K562 (cell line): ENCODE results near the gene GPR3. TPM values are rescaled to one million over a fixed set of nuclear protein-coding genes. Genes with fewer than 3 reads are reported as not detected.

ENCODE experiments used
- ATAC-seq: fragments of 200-7000 bp; cut with Tn5 transposase; 3 replicates; pipeline ENCODE4 v1.9.1; 2020; ENCODE audit warnings: moderate library complexity
- BruUV-seq: library from RNA; stranded (reverse); fragments of 400-500 nt; replicated peaks from 2 replicates; lab custom pipeline; 2021; lab: Mats Ljungman, UMichigan
- CTCF ChIA-PET: fragments of 300-600 bp; formaldehyde crosslinking; extraction: SDS; loops from one replicate; lab custom pipeline; 2021; ENCODE audit warnings: low intra/inter-chr PET ratio; lab: Yijun Ruan, JAX
- POLR2A ChIA-PET: fragments of 300-600, 350-650 bp; sonication (Branson Sonifier 250); formaldehyde crosslinking; extraction: SDS; loops from one replicate; lab custom pipeline; 2021; ENCODE audit warnings: antibody characterized with exemption, inconsistent platforms; lab: Yijun Ruan, JAX
- DNase-seq, 4 experiments: peaks; one replicate each; pipeline versions ENCODE4 v3.0.0 to v3.0.0-alpha.2; 2011 to 2018; ENCODE audit warnings: low spot score in 3 of 4, mixed read lengths in 3 of 4; ENCODE audit errors: extremely low read depth in 1 of 4
- FAIRE-seq: peaks from 2 replicates; lab custom pipeline; 2011; peaks lifted over from hg19 to GRCh38; lab: Jason Lieb, UNC
- H2AFZ ChIP-seq: 2 replicates; pipeline ENCODE4 v1.6.0; 2011; ENCODE audit warnings: low read depth, low read length, control low read depth, inconsistent platforms
- H3K27ac ChIP-seq: fragments of 200-600 bp; 3 replicates; pipeline ENCODE4 v1.8.0; 2011; ENCODE audit warnings: low read depth, mild to moderate bottlenecking, control low read depth, inconsistent platforms, low read length, moderate library complexity, mixed read lengths; ENCODE audit errors: extremely low read depth
- H3K27me3 ChIP-seq, 2 experiments: fragments of 300-600 bp in 1 of 2; 2 replicates in 1 of 2; 3 replicates in 1 of 2; pipeline versions ENCODE4 v1.6.0 to v1.8.0; 2011; ENCODE audit warnings: inconsistent platforms in 2 of 2, low read length in 2 of 2, mild to moderate bottlenecking in 1 of 2, mixed read lengths in 1 of 2, moderate library complexity in 1 of 2; ENCODE audit not compliant: control insufficient read depth in 2 of 2, insufficient read depth in 2 of 2
- H3K36me3 ChIP-seq: fragments of 300-600 bp; 3 replicates; pipeline ENCODE4 v1.8.0; 2011; ENCODE audit warnings: mild to moderate bottlenecking, low read length, inconsistent platforms; ENCODE audit not compliant: control insufficient read depth, insufficient read depth
- H3K4me1 ChIP-seq, 2 experiments: fragments of 200-600 bp in 1 of 2; replicated peaks in 1 of 2; 2 replicates in 1 of 2; 3 replicates in 1 of 2; pipeline versions ENCODE4 v1.5.1 to v1.8.0; 2011; ENCODE audit warnings: inconsistent platforms in 2 of 2, low read length in 2 of 2, mild to moderate bottlenecking in 1 of 2, mixed read lengths in 1 of 2, moderate library complexity in 1 of 2; ENCODE audit not compliant: control insufficient read depth in 2 of 2, insufficient read depth in 2 of 2
- H3K4me2 ChIP-seq: 2 replicates; pipeline ENCODE4 v1.6.1; 2011; ENCODE audit warnings: low read length, control low read depth, inconsistent platforms, mixed read lengths; ENCODE audit not compliant: insufficient read depth
- H3K4me3 ChIP-seq: fragments of 200-600 bp; sonication (generic), shearing (Covaris generic); 2 replicates; pipeline ENCODE4 v1.5.1; 2016; ENCODE audit warnings: control low read depth, inconsistent platforms
- H3K79me2 ChIP-seq: fragments of 200-600 bp; 3 replicates; pipeline ENCODE4 v1.8.0; 2011; ENCODE audit warnings: low read length, inconsistent platforms; ENCODE audit not compliant: control insufficient read depth, insufficient read depth
- H3K9ac ChIP-seq, 2 experiments: 2 replicates each; pipeline versions ENCODE4 v1.6.0 to v1.6.1; 2011; ENCODE audit warnings: low read depth in 2 of 2, low read length in 2 of 2, control low read depth in 1 of 2, inconsistent platforms in 1 of 2, mild to moderate bottlenecking in 1 of 2, mixed read lengths in 1 of 2; ENCODE audit not compliant: insufficient read depth in 1 of 2
- H3K9me1 ChIP-seq: one replicate; pipeline ENCODE4 v1.6.0; 2011; ENCODE audit warnings: inconsistent platforms, mild to moderate bottlenecking, low read length, moderate library complexity; ENCODE audit not compliant: control insufficient read depth, insufficient read depth
- H3K9me3 ChIP-seq: replicated peaks from 2 replicates; pipeline ENCODE4 v1.5.1; 2011; ENCODE audit warnings: low read depth, low read length, inconsistent platforms; ENCODE audit not compliant: control insufficient read depth, insufficient read depth
- H4K20me1 ChIP-seq: replicated peaks from 2 replicates; pipeline ENCODE4 v1.6.1; 2011; ENCODE audit warnings: low read length, inconsistent platforms, mixed read lengths; ENCODE audit not compliant: control insufficient read depth, insufficient read depth
- POLR2G ChIP-seq: fragments of 200-400 bp; formaldehyde crosslinking; IDR thresholded peaks from 2 replicates; pipeline ENCODE4 v1.6.1; 2017; ENCODE audit warnings: low read depth, mild to moderate bottlenecking, antibody characterized with exemption, low read length, moderate library complexity
- POLR2H ChIP-seq: IDR thresholded peaks from 2 replicates; pipeline ENCODE4 v1.6.1; 2016; ENCODE audit warnings: missing genetic modification characterization, low read depth, mild to moderate bottlenecking, control low read depth, missing compliant biosample characterization, moderate library complexity
- ZC3H4 ChIP-seq: sonication (generic); formaldehyde crosslinking; IDR thresholded peaks from 2 replicates; pipeline ENCODE4 v1.9.0; 2021; ENCODE audit warnings: missing genetic modification reagents, borderline replicate concordance
- ZNF184 ChIP-seq: sonication (generic); formaldehyde crosslinking; IDR thresholded peaks from 2 replicates; pipeline ENCODE4 v1.5.0; 2020; ENCODE audit warnings: missing genetic modification reagents
- WGBS: fragments of 100-300 bp; shearing (Covaris generic); methylation state at CpG from one replicate; pipeline ENCODE4 v1.1.6; 2016; ENCODE audit warnings: low coverage, mixed read lengths; ENCODE audit not compliant: insufficient coverage; ENCODE audit errors: missing lambda C conversion rate; 5-methylcytosine and 5-hydroxymethylcytosine counted together
- in situ Hi-C: fragments of 300-500 bp; cut with MboI; formaldehyde crosslinking; loops from 4 replicates; pipeline ENCODE4 v1.15.0; 2018; ENCODE audit warnings: inconsistent platforms, mixed read lengths
- intact Hi-C: fragments of 100-400 bp; cut with micrococcal nuclease; formaldehyde crosslinking; loops from 2 replicates; pipeline ENCODE4 v1.14.2; 2022
- polyA plus RNA-seq, 8 experiments: library from polyadenylated mRNA; depleted of rRNA in 4 of 8; stranded (reverse) in 5 of 8; unstranded in 3 of 8; fragments of >200 nt; fragmentation: Nextera tagmentation in 2 of 8; fragmentation: Illumina TruSeq in 1 of 8; extraction: Ambion mirVana in 2 of 8; extraction: Trizol in 1 of 8; gene quantifications; 2 replicates each; pipeline versions ENCODE4 v1.2.1 to v1.2.3, GENCODE V29; 2011 to 2014; ENCODE audit warnings: inconsistent platforms in 1 of 8, missing spikeins in 1 of 8
- total RNA-seq, 7 experiments: library from RNA; depleted of rRNA in 6 of 7; stranded (reverse); fragments of >200 nt in 6 of 7; fragmentation: Illumina TruSeq in 2 of 7; extraction: Trizol in 2 of 7; gene quantifications; 2 replicates each; pipeline versions ENCODE4 v1.2.1 to v1.2.3, GENCODE V29; 2011 to 2021; ENCODE audit warnings: low replicate concordance in 1 of 7

The GPR3 gene
- total and polyA plus RNA-seq, 9 of the 15 experiments (the other 6 are each of a cell fraction or from before 2014, with no cell fraction given), result 0.24 to 11.5 (median 3.7) TPM

DNA sequence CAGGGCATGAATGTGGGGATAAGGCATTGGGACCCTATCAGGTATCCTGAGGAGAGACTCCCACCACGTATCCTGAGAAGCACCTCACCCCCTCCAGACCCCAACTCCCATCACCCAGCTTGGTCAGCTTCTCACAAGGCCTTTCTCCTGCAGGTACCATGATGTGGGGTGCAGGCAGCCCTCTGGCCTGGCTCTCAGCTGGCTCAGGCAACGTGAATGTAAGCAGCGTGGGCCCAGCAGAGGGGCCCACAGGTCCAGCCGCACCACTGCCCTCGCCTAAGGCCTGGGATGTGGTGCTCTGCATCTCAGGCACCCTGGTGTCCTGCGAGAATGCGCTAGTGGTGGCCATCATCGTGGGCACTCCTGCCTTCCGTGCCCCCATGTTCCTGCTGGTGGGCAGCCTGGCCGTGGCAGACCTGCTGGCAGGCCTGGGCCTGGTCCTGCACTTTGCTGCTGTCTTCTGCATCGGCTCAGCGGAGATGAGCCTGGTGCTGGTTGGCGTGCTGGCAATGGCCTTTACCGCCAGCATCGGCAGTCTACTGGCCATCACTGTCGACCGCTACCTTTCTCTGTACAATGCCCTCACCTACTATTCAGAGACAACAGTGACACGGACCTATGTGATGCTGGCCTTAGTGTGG, 1.3 kb downstream of the GPR3 start (continued):
- no peak for TF ChIP-seq ZNF184 (CRISPR knock-in tag)
- peak; percentile 53 for TF ChIP-seq POLR2G

DNA sequence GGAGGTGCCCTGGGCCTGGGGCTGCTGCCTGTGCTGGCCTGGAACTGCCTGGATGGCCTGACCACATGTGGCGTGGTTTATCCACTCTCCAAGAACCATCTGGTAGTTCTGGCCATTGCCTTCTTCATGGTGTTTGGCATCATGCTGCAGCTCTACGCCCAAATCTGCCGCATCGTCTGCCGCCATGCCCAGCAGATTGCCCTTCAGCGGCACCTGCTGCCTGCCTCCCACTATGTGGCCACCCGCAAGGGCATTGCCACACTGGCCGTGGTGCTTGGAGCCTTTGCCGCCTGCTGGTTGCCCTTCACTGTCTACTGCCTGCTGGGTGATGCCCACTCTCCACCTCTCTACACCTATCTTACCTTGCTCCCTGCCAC, 1.8 kb downstream of the GPR3 start:
- WGBS, result 93% methylated on average over 9 of the region's 9 CpGs
- ATAC-seq, result no peak
- intact Hi-C loops, result loop anchor here (2.0 to 5.0 kb wide), 3 partner anchors 37 to 163 kb away; no protein-coding TSS in a partner anchor

More for the DNA sequence above, 1.8 kb downstream of the GPR3 start:
- Histone ChIP-seq H3K9ac (peak overlapping the region in 1 of 2 experiments; percentile 98; a peak in 2 of 4 replicates), H3K36me3 (peaks cover 9% of the 10 kb centered on the region; the same call in 1 of the 3 replicates), H4K20me1 (no peaks in the 10 kb centered on the region), H3K4me1 (peaks cover 8 to 51% of the 10 kb centered on the region in 2 experiments), H3K9me3 (no peaks in the 10 kb centered on the region), H3K4me2 (no peak overlapping the region), H3K79me2 (peaks cover 12% of the 10 kb centered on the region), H3K9me1 (no peaks in the 10 kb centered on the region), H3K4me3 (no peak overlapping the region), H3K27ac (no peak overlapping the region), H3K27me3 (no peaks in the 10 kb centered on the region), H2AFZ (no peak overlapping the region)
- TF ChIP-seq ZC3H4 (CRISPR knock-in tag) (0 out of 2 replicates have a peak, but pooled peaks have one; percentile 21), POLR2H (tag) (no peak), POLR2G (peak; percentile 46)
- ChIA-PET CTCF (interaction anchor here (0.6 to 2.9 kb wide), 5 partner anchors 93 to 350 kb away, joined by 3 to 49 read pairs (median 16); no protein-coding TSS in a partner anchor), POLR2A (interaction anchor here (0.6 to 1.1 kb wide), 4 partner anchors 29 to 243 kb away, joined by 3 to 5 read pairs (median 4); no protein-coding TSS in a partner anchor)
- DNase-seq (no peak), FAIRE-seq (no peak)
- in situ Hi-C loops, result loop anchor here (5.0 kb wide), 2 partner anchors 268 to 292 kb away; no protein-coding TSS in a partner anchor
- no TSS peak for BruUV-seq
